ENCODE results near the gene INSYN2B. TPM values are rescaled to one million over a fixed set of nuclear protein-coding genes. Genes with fewer than 3 reads are reported as not detected.

The INSYN2B gene
- total and polyA plus RNA-seq, 2 donors (not counting 1 experiment from before 2014, with no cell fraction given): not detected

DNA sequence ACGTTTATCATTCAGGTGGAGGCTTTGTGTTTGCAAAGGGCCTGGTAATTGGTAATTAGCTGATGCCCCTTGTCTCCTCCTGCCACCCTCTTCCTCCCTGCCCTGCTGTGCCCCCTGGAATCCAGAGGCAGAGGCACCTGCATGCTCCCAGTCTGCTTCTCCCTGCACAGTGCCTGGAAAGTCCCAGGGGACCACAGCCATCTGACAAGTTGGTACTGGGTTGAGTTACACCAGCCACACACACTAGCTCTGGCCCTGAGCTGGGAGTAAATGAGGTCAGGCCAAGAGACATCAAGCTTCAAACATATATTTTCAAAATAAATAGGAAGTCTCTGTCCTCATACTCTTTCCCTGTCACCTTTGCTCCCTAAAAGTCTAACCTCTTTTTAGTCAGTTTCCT, 56.3 kb downstream of the INSYN2B start:
- peaks cover 3% of the 10 kb centered on the region for H3K79me2 ChIP-seq (ENCODE audit: control insufficient read depth, insufficient read depth, low read length)
- DNase-seq (no peak), ATAC-seq (ENCODE audit: low read depth) (no peak)
- ChIA-PET POLR2A (no interaction called here), CTCF (no interaction called here)
- no peaks in the 10 kb centered on the region for H3K4me1 ChIP-seq (ENCODE audit: control insufficient read depth in 2 of 2, insufficient read depth in 2 of 2, low read length in 2 of 2)
- no peak overlapping the region for H3K4me2 ChIP-seq (replicated peaks; ENCODE audit: low read depth, low read length, poor library complexity, severe bottlenecking)
- H3K9ac ChIP-seq (ENCODE audit: low read length): no peak overlapping the region
- H3K27me3 Mint-ChIP-seq: no peaks in the 10 kb centered on the region
- H3K27ac Mint-ChIP-seq: no peak overlapping the region
- no peak overlapping the region for H3K27ac ChIP-seq (ENCODE audit: low read length in 2 of 2)
- H4K20me1 ChIP-seq (ENCODE audit: control insufficient read depth, insufficient read depth, low read length, poor library complexity, severe bottlenecking): peaks cover 6% of the 10 kb centered on the region
- no peak for TF ChIP-seq EZH2 (IDR thresholded peaks at IDR 0.05; ENCODE audit: borderline replicate concordance, insufficient read depth, low read depth, low read length, poor library complexity, severe bottlenecking)
- H3K9me3 Mint-ChIP-seq (ENCODE audit: insufficient read depth): no peaks in the 10 kb centered on the region
- no CpG with 5 or more reads among the region's 1 CpG for WGBS (ENCODE audit: insufficient coverage)
- no peak overlapping the region for H3K4me3 ChIP-seq (ENCODE audit: control extremely low read depth in 1 of 5, extremely low read depth in 1 of 5, insufficient read depth in 1 of 5, low read depth in 2 of 5, low read length in 4 of 5)
- intact Hi-C loops (cut with micrococcal nuclease): no loop called here
- H3K27me3 ChIP-seq (replicated peaks in 1 of 4; ENCODE audit: control extremely low read depth in 1 of 4, control insufficient read depth in 3 of 4, insufficient read depth in 4 of 4, low read length in 3 of 4): no peaks in the 10 kb centered on the region
- H3K36me3 ChIP-seq (replicated peaks in 1 of 2; ENCODE audit: control extremely low read depth in 1 of 2, control insufficient read depth in 1 of 2, extremely low read depth in 1 of 2, insufficient read depth in 2 of 2, low read length in 1 of 2): peaks cover 8 to 40% of the 10 kb centered on the region in 2 experiments
- H3K4me1 Mint-ChIP-seq: peaks cover 6% of the 10 kb centered on the region
- H2AFZ ChIP-seq (ENCODE audit: insufficient read depth, low read depth, low read length, poor library complexity, severe bottlenecking): no peak overlapping the region
- H3K4me3 Mint-ChIP-seq: no peak overlapping the region
- H3K9me3 ChIP-seq (ENCODE audit: control extremely low read depth in 1 of 3, control insufficient read depth in 2 of 3, insufficient read depth in 1 of 3, low read length in 2 of 3): no peaks in the 10 kb centered on the region

DNA sequence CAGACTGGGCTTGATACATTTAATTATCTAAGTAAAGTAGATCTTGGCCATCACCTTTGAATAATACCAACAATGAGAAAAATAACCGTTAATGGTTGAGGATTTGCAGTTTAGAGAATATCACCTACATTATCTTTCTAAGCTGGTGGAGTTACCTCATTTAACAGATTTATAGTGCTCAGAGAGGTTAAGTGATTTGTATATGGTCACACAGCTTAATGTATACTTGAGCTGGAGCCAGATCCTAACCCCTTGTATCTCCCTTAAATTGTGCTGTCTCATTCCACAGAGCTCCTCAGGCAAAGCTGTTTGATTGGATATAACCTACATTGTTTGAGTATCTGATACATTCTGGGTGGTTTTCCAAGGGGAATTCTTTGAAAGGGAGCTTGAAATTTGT, 57.8 kb downstream of the INSYN2B start:
- intact Hi-C loops (cut with micrococcal nuclease): no loop called here
- Mint-ChIP-seq H3K4me3 (no peak overlapping the region), H3K4me1 (peaks cover 4% of the 10 kb centered on the region), H3K27me3 (no peaks in the 10 kb centered on the region), H3K27ac (no peak overlapping the region), H3K9me3 (ENCODE audit: insufficient read depth) (no peaks in the 10 kb centered on the region)
- no peaks in the 10 kb centered on the region for H3K4me1 ChIP-seq (ENCODE audit: control insufficient read depth in 2 of 2, insufficient read depth in 2 of 2, low read length in 2 of 2)
- no peak overlapping the region for H3K4me3 ChIP-seq (ENCODE audit: control extremely low read depth in 1 of 5, extremely low read depth in 1 of 5, insufficient read depth in 1 of 5, low read depth in 2 of 5, low read length in 4 of 5)
- WGBS (ENCODE audit: insufficient coverage): no CpG with 5 or more reads among the region's 1 CpG
- ATAC-seq (ENCODE audit: low read depth): no peak
- no peaks in the 10 kb centered on the region for H3K9me3 ChIP-seq (ENCODE audit: control extremely low read depth in 1 of 3, control insufficient read depth in 2 of 3, insufficient read depth in 1 of 3, low read length in 2 of 3)
- POLR2A ChIA-PET: no interaction called here
- H4K20me1 ChIP-seq (ENCODE audit: control insufficient read depth, insufficient read depth, low read length, poor library complexity, severe bottlenecking): peaks cover 6% of the 10 kb centered on the region
- H3K79me2 ChIP-seq (ENCODE audit: control insufficient read depth, insufficient read depth, low read length): peaks cover 3% of the 10 kb centered on the region
- DNase-seq: no peak
- TF ChIP-seq, protein P1, sequence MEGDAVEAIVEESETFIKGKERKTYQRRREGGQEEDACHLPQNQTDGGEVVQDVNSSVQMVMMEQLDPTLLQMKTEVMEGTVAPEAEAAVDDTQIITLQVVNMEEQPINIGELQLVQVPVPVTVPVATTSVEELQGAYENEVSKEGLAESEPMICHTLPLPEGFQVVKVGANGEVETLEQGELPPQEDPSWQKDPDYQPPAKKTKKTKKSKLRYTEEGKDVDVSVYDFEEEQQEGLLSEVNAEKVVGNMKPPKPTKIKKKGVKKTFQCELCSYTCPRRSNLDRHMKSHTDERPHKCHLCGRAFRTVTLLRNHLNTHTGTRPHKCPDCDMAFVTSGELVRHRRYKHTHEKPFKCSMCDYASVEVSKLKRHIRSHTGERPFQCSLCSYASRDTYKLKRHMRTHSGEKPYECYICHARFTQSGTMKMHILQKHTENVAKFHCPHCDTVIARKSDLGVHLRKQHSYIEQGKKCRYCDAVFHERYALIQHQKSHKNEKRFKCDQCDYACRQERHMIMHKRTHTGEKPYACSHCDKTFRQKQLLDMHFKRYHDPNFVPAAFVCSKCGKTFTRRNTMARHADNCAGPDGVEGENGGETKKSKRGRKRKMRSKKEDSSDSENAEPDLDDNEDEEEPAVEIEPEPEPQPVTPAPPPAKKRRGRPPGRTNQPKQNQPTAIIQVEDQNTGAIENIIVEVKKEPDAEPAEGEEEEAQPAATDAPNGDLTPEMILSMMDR (IDR thresholded peaks at IDR 0.05): no peak
- no peak for TF ChIP-seq EZH2 (IDR thresholded peaks at IDR 0.05; ENCODE audit: borderline replicate concordance, insufficient read depth, low read depth, low read length, poor library complexity, severe bottlenecking)
- peaks cover 9 to 36% of the 10 kb centered on the region in 2 experiments for H3K36me3 ChIP-seq (replicated peaks in 1 of 2; ENCODE audit: control extremely low read depth in 1 of 2, control insufficient read depth in 1 of 2, extremely low read depth in 1 of 2, insufficient read depth in 2 of 2, low read length in 1 of 2)
- CTCF ChIA-PET: no interaction called here
- H2AFZ ChIP-seq (ENCODE audit: insufficient read depth, low read depth, low read length, poor library complexity, severe bottlenecking): no peak overlapping the region
- H3K27ac ChIP-seq (ENCODE audit: low read length in 2 of 2): no peak overlapping the region
- H3K9ac ChIP-seq (ENCODE audit: low read length): no peak overlapping the region
- H3K27me3 ChIP-seq (replicated peaks in 1 of 4; ENCODE audit: control extremely low read depth in 1 of 4, control insufficient read depth in 3 of 4, insufficient read depth in 4 of 4, low read length in 3 of 4): no peaks in the 10 kb centered on the region
- H3K4me2 ChIP-seq (replicated peaks; ENCODE audit: low read depth, low read length, poor library complexity, severe bottlenecking): no peak overlapping the region

Measured in B cell (primary cell).